Activated effector memory CD4-positive, alpha-beta T cell treated with Interleukin-2 at 50 U/mL for 16 hours (primary cell): ENCODE data around the gene LRCOL1.

Experiments used
- DNase-seq: peaks from one replicate; pipeline ENCODE4 v3.0.0-alpha.2; 2020

Gene LRCOL1

DNA sequence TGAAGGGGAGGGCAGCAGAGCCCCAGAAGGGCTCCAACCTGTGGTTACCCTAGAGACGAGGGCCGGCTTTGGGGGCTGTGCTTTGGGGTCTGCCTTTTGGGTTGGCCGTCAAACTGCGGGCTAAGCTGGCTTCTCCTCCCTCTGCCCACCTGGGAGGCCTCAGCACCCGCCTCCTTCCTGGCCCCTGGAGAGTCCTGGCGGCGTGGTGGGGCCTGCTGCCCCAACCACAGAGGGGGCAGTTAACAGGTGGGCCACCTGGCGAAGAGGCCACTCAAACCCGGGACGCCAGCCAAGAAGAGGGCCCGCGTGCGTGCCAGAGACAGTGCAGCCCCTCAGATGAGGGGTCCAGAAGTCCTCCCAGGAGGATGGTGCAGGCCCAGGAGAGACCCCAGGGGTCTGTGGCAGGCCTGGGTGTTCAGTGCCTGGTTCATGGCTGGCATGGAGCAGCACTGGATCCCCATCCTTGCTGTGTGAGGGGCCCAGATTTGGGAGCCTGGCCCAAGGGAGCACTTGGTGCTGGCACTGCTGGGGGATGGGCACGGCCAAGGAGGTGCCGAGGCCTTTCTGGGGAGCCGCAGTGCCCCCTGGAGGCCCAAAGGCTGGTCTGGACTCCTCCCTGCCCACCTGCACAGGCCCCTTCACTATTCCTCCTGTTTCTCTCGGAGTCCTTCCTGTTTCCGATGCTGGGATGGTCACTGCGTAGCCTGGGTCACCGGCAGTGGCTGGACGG lies 48.8 kb downstream of the LRCOL1 start:
- DNase-seq, result no peak

DNA sequence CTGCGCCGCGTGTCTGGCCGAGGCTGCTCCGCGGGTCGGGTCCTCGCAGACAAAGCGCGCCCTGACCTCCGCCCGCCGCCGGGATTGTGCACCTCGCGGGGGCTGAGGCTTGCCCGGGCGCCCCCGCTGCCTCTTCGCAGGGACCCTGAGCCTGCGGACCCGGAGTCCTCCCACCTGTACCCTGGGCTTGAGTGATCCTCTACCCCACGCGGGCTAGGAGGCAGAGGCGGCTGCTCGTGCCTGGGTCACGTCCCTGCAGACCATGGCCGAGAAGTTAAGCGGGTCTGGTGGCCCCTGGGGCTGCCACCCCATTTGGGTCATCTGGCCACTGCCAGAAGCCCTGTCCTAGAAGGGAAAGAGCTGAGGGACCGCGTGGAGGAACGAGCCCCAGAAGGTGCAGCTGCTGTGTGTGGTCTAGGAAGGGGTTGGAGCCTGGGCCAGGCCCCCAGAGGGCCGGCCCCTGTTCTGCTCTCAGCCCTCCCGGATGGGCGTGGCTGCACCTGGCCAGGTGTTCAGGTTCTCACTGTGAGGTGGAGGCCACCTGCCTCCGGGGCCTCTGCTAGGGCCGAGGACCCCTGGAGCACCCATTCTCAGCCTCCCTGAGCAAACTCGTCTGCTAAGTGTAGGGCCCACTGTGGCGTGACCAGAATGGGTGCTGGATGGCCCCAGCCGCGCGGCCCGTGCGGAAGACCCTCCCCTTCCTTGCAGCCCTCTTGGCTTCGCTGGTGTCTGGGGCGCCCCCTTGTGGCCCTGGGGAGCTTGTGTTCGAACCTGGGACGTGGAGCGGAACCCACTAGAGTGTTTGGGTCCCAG lies 49.6 kb downstream of the LRCOL1 start:
- DNase-seq, result peak; percentile 43

DNA sequence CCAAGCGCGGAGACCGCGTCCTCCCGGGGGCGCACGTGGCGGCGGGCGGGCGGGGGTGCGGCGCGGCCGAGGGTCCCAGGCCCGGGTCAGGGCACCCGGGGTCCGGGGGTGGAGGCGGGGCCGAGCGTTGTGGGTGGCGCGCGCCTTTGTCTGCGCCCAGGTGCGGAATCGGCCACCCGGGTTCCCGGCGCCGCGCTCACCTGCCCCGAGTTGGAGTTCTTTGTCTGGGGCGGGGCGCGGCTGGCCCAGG lies 50.1 kb downstream of the LRCOL1 start:
- no peak for DNase-seq

DNA sequence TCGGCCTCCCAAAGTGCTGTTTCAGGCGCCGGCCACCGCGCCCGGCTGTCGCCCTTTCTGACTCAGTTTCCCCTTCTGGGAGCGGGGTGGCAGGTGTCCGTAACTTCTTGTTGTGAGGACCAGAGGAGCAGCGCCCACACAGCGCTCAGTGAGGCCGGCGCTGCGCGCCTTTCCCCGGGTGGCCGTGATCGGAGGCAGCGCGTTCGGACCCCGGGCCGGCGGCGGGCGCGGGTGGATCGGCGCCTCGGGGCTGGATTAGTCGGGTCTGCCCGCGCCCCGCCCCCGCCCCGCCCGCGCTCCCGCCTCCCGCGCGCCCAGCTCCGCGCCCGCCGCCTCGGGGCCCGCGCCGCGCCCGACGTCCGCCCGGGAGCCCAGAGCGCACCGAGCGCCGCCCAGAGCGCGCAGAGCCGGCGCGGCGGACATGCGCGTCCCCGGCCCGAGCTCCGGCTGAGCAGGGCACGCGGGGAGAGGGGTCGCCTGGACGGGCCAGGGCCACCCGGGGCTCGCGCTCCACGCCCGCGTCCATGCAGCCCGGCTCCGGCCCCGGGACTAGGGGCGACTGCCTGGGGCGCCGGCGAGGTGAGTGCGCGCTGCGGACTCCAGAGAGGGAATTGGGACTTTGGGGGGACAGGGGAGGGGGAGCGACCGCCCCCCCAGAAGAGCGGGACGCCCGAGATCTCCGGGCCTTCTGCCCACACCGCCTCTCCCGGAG lies 50.6 kb downstream of the LRCOL1 start:
- peak; percentile 21 for DNase-seq

DNA sequence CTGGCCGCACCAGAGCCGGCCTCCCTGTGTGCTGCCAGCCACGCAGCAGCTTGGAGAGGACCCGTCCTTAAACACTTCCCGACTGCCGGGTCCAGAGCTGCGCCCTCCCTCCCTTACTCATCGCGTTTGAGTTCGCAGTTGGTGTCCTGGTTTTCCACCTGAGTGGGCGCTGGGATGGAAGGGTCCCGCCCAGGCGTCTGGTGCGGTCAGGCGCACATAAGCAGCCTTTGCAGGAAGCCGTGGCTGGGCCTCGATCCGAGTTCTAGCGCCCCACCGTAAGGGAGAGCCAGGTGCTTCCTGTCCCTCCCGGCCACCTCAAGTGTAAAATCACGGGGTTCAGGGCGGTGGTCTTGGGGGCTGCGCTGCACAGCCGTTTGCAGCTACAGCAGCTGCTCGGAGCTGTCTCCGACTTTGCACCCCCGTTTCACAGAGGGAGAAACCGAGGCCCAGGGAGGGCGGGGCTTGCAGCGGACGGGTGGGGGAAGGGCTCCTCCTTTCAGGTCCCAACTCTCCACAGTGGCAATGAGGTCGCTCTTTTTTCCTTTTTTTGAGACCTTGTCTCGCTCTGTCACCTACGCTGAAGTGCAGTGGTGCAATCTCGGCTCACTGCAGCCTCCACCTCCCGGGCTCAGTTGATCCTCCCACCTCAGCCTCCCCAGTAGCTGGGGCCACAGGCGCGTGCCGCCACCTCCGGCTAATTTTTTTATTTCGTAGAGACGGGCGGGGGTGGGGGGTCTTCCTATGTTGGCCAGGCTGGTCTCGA lies 51.3 kb downstream of the LRCOL1 start:
- no peak for DNase-seq

DNA sequence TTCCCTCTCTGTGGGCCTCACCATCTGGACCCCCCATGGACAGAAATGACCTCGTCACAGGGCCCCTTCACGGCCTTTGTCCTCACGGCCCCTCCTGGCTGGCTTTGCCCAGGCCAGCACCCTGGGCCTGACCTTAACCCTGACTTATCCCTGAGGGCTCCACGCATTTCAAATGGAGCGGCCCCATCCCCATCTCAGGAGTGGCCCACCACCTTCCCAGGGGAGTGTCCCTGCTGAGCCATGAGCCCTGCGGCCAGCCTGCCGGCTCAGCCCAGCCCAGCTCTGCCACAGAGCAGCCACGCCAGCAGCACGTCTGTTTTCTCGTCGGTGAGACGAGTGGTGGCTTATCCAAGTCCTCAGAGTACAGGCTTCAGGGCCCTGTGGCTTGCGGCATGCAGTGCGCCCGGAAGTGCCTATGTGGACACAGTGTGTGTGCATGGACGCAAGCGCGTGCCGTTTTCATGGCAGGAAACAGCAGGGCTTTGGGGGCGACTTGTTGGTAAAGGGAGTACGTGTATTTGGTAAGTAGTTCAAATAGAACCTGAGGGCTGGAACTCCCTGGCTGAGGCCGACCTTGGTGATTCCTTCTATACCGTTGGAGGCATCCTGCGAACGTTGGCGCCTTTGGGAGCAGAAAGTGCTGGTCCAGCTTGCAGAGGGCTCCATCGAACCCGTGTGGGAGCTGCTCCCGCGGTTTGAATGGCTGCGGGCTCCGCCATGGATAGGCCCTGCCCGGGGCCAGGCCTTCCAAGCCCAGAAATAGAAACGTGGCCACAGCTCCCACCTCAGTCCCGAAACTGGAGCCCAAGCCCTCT lies 52.1 kb downstream of the LRCOL1 start:
- DNase-seq, result no peak

DNA sequence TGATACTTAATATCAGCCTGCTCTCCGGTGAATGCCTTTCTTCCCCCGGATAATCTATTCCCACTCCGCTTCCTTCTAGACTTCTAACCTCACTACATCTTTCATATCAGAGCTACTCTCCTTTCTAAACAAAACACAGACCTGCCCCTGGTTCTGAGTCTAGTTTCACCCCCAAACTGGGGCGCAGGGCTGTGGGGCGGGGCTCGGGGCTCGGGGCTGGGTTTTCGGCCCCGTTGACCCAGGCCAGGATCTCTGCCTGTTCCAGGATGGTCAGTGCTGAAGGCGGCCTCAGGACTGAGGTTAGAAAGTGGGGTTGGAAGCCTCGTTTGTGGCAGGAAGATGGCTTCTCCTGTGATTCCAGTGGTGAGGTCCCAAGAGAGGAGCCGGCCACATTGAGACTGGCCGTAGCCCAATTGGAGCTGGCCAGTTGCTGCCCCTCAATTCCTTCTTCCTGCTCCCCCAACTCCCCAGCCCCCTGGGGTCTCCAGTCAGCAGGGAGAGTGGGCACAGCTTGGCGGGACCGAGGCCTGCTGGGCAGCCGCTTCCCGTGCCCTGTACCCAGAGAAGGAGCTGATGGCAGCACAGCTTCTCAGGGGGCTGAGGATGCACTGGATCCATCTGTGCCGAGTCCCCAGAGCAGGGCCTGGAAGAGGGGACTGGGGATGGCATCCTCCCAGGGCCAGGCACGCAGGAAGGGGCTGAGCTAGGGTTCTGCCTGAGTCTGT lies 52.9 kb downstream of the LRCOL1 start:
- no peak for DNase-seq

DNA sequence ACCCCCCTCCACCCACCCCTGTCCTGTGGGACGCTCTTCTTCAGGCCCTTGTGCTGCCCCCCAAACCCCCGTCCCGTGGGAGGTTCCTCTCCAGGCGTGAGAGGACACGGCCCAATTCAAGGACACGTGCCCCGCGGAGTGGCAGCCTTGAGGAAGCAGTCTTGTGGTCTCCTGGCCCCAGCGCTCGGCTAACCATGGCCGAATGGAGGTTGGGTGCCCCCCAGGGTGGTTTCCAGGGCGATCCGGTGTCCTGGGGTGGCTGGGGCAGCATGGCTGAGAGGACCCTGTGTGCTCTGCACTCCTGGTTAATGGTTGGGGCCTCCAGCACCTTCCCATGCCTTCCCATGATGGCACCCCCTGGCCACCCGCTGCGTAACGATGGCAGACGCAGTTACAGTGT lies 53.6 kb downstream of the LRCOL1 start:
- DNase-seq, result no peak

DNA sequence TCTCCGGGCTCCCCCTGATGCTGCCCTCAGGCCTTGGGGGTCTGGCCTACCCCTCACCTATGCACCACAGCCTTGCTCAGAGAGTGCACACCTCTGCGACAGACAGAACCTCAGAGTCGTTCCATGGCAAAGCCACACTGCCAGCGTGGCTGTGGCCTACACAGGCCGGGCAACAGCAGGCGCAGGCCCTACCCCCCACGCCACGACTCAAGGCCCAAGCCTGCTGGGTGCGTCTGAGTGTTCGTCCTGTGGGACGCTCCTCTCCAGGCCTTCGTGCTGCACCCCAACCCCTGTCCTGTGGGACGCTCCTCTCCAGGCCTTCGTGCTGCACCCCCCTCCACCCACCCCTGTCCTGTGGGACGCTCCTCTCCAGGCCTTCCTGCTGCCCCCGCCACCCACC lies 54.2 kb downstream of the LRCOL1 start:
- DNase-seq, result no peak

DNA sequence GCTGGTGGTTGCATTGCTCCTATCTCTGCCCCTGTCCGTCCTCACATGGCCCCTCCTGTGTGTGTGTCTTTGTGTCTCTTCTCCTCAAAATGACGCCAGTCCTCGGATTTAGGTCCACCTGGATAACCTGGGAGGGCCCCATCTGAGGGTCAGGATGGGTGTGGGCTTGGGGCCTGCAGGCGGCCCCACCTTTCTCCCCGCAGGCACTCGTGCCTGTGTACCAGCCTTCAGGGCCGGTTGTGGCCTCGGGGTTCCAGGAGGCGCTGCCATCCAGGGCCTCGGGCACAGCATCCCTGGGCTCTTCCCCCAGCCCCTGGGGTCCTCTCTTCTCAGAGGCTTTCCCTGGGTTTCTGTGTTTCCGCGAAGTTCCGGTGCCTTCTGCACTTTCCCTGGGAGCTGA lies 54.7 kb downstream of the LRCOL1 start:
- no peak for DNase-seq

DNA sequence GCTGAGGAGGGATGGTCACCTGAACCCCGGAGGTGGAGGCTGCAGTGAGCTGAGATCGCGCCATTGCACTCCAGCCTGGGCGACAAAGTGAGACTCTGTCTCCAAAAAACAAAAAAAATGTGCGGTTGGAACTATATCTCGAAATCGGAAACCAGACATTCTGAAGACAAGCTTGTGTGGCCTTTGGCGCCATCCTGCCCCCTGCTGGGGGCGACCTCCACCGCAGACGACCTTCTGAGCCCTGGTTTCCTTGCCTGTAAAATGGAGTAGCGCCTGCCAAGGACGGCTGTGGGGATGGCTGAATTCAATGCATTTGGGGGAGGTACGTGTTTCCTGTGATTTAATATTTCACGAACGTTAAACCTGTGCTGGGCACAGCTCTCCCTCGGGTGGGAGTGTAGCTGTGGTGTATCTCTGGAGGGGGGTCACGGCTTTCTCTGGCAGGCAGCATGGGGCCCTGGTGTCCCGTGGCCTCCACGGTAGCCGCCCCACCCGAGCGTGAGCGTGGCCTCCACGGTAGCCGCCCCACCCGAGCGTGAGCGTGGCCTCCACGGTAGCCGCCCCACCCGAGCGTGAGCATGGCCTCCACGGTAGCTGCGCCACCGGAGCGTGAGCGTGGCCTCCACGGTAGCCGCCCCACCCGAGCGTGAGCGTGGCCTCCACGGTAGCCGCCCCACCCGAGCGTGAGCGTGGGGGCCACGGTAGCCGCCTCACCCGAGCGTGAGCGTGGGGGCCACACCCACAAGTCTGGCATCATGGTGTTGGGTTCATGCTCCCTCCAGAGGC lies 55.3 kb downstream of the LRCOL1 start:
- no peak for DNase-seq
